HG03469 (cell line): ENCODE data around the gene GFRA1.

Experiments
- ATAC-seq: cut with Tn5 transposase; IDR thresholded peaks from one replicate; pipeline ENCODE4 v1.9.1; 2021; ENCODE audit warnings: mild to moderate bottlenecking, moderate library complexity, moderate number of reproducible peaks; ENCODE audit not compliant: unreplicated experiment

Gene GFRA1

DNA sequence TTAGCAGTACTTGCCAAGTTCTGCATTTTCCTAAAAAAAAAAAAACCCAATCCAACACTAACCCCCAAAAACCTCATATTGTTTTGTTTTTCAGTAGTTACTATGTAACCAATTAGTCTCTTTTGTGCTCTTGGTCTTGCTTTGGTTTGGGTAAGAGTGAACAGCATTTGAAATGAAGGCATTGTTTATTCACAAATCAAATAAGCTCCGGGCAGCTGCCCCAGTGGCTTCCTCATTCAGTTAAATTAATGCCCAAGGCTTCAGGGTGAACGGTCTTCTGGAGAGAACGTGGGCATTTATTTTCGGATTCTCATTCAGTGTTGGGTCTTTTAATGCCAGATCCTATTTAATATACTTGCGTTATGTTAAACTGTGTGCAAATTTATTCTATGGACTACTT is 108.7 kb downstream of the GFRA1 start:
- no peak for ATAC-seq

DNA sequence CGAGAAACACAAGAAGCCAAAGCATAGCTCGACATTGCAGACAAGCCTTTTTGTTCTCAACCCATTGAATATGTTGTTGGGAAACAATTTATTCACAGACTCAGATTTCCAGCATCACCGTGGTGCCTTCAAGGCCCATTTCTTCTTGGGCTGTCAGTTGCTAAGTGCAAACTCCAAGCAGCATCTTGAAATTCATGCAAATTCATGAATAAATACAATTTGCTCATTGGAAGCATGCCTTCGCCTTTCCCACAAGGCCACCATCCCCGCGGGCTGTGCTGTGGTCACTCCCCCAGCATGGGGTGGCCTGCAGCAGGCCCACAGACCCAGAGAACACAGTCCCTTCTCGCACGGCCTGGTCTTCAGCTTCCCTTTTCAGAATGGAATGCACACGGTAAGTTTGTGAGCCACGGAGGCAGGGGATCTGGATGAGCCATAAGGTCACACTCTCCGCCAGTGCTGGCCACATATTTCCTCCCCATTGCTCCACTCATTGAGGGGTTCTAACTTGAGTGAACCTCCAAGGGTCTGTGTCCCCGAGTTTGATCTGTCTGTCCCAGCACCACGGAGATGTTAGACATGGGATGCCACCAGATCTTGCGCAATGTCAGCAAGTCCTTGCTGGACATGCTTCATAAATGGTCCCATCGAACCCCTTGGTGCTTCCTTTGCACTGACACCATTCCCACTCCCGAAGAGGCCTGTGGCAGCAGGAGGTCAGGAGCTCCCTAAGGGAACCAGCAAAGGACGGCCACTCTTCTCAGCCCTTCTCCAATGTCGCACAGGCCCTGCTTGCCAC is 109.5 kb downstream of the GFRA1 start:
- ATAC-seq = no peak

GRCh38 chr10:116162851-116163250 is 110.2 kb downstream of the GFRA1 start:
- ATAC-seq = no peak

- no peak for ATAC-seq
Measured at GRCh38 chr10:116160271-116160670, 112.7 kb downstream of the GFRA1 start.

DNA sequence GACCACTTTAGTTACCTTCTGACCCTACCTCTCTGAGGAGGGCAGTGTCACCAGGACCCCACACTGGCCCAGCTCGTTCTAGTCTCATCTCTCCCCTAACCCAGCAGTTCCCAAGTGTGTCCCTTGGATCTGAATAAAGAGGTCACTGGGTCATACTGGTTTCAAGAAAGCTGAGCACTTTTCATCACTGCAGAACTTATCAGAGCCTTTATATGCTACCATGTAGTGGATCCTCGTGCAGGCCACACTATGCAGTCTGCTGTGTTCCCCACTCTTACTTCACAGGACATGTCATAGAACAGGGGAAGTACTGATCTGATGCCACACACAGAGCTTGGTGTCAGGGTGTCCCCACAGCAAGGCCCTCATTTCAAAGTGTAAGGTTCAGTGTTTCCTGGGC is 113.8 kb downstream of the GFRA1 start:
- no peak for ATAC-seq

- ATAC-seq = no peak
Measured at GRCh38 chr10:116158036-116158435, 115.0 kb downstream of the GFRA1 start.

- no peak for ATAC-seq
Measured at GRCh38 chr10:116157485-116157884, 115.5 kb downstream of the GFRA1 start.

GRCh38 chr10:116156819-116157218 is 116.2 kb downstream of the GFRA1 start:
- no peak for ATAC-seq

DNA sequence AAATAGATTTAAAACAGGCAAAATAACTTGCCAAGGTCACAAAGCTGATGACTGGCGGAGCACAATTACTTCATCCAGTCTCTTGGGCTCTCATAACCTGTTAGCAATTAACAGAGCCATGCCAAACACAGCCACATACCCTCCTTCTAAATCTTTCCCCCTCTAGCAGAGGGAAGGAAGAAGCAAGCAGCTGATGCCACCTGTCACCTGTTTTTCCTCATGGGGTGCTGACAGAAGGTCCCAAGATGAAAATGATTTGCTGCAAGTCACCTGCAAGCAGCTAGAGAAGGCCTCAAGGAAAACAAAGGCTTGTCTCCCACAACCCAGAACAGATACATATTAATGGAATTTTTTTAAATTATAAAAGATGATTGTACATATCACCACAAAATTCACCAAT is 117.8 kb downstream of the GFRA1 start:
- no peak for ATAC-seq

DNA sequence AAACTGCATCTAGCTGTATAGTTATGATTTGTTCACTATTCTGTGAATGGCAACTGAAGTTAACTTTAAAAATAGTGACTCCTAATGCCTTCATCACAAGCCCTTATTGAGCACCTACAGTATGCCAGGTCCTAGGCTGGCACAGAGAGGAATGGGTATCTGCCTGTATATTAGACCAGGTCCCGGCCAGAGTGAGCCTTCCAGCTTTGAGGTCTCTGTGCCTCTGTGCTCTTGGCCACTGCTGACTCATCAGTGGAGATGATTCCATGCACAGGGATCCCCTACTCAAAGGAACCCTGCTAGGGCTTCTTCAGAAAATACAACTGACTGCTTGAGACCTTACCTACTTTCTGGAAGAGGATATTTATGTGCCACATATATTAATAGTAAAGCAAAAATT is 118.4 kb downstream of the GFRA1 start:
- ATAC-seq = no peak

GRCh38 chr10:116151076-116151475 is 121.9 kb downstream of the GFRA1 start:
- ATAC-seq = no peak

GRCh38 chr10:116150606-116151005 is 122.4 kb downstream of the GFRA1 start:
- no peak for ATAC-seq

- ATAC-seq = no peak
Measured at GRCh38 chr10:116147147-116147905, 125.7 kb downstream of the GFRA1 start.

GRCh38 chr10:116146372-116147140 is 126.5 kb downstream of the GFRA1 start:
- no peak for ATAC-seq

GRCh38 chr10:116143673-116144222 is 129.3 kb downstream of the GFRA1 start:
- ATAC-seq = no peak

GRCh38 chr10:116141855-116142254 is 131.2 kb downstream of the GFRA1 start:
- ATAC-seq = no peak

DNA sequence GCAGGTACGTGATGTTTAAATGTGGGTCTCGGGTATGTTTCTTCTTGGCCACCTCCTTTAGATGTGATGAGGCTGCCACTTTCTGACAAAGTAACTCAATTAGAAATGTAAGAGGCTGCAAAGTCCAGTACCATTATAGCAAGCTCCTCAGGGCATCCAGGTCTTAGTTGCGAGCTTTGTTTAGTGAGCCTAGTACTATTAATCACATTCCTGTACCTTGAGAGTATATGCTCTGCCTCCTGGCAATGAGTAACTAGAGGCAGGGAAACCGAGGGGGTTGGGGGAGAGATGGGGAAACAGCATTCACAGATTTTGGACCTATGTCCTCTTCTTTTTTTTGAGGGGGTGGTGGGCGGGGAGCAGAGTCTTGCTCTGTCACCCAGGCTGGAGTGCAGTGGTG is 131.8 kb downstream of the GFRA1 start:
- ATAC-seq = no peak

GRCh38 chr10:116139886-116140285 is 133.1 kb downstream of the GFRA1 start:
- ATAC-seq = no peak

GRCh38 chr10:116138897-116139296 is 134.1 kb downstream of the GFRA1 start:
- no peak for ATAC-seq

- no peak for ATAC-seq
Measured at GRCh38 chr10:116136261-116136660, 136.7 kb downstream of the GFRA1 start.

DNA sequence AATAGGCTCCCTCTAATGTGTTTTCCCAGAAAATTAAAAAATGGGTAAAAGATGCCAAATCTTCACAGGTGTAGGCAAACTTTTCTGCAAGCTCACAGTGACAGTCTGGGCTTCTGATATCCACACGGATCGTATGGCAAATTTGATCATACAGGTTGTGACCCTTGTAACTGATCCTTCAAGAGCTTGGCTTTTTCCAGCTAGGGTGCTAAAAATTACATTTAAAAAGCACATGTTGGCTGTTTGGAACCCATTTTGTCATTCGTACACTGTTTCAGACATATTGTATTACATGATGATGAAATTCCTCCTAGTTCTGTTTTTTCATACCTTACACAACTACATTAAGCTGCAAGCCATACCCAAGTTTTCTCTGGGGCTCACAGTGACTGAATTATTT is 138.7 kb downstream of the GFRA1 start:
- no peak for ATAC-seq
